GM12878 (cell line): ENCODE data around the gene PDZD8. TPM values are rescaled to one million over a fixed set of nuclear protein-coding genes. Genes with fewer than 3 reads are reported as not detected.

Experiments
- ATAC-seq: fragments of 200-7000 bp; cut with Tn5 transposase; 3 replicates; pipeline ENCODE4 v1.9.1; 2020; ENCODE audit warnings: mild to moderate bottlenecking, moderate library complexity
- BruUV-seq: library from RNA; stranded (reverse); fragments of 400-500 nt; replicated peaks from 2 replicates; lab custom pipeline; 2021; lab: Mats Ljungman, UMichigan
- CTCF ChIA-PET: fragments of 300-600 bp; sonication (Branson Sonifier 250); formaldehyde crosslinking; extraction: SDS; loops from one replicate; lab custom pipeline; 2021; ENCODE audit warnings: inconsistent platforms; lab: Yijun Ruan, JAX
- POLR2A ChIA-PET: fragments of 350-600 bp; formaldehyde crosslinking; extraction: SDS; loops from one replicate; lab custom pipeline; 2021; ENCODE audit warnings: inconsistent platforms; lab: Charles Lee
- RAD21 ChIA-PET: fragments of 300-600 bp; sonication (Branson Sonifier 250); formaldehyde crosslinking; loops from one replicate; lab custom pipeline; 2023; ENCODE audit warnings: antibody characterized with exemption; ENCODE audit not compliant: unreplicated experiment; lab: Charles Lee
- SMC1A ChIA-PET: fragments of 300-600 bp; sonication (Branson Sonifier 250); formaldehyde crosslinking; loops from one replicate; lab custom pipeline; 2023; ENCODE audit not compliant: unreplicated experiment, uncharacterized antibody; lab: Charles Lee
- DNase-seq: peaks from one replicate; pipeline ENCODE4 v3.0.0-alpha.2; 2011; ENCODE audit warnings: low read depth, low spot score
- FAIRE-seq: peaks from 3 replicates; lab custom pipeline; 2011; peaks lifted over from hg19 to GRCh38; lab: Jason Lieb, UNC
- H2AFZ ChIP-seq: 2 replicates; pipeline ENCODE4 v1.6.0; 2011; ENCODE audit warnings: low read depth, low read length, control low read depth; ENCODE audit not compliant: control insufficient read depth
- H3K27ac ChIP-seq: 2 replicates; pipeline ENCODE4 v1.5.1; 2011; ENCODE audit warnings: control low read depth; ENCODE audit not compliant: control insufficient read depth, insufficient read depth
- H3K27me3 ChIP-seq, 2 experiments: replicated peaks in 1 of 2; 2 replicates each; pipeline versions ENCODE4 v1.6.0 to v1.6.1; 2011; ENCODE audit warnings: low read length in 1 of 2; ENCODE audit not compliant: control insufficient read depth in 2 of 2, insufficient read depth in 2 of 2
- H3K36me3 ChIP-seq, 2 experiments: 2 replicates each; pipeline ENCODE4 v1.5.1; 2011; ENCODE audit warnings: low read length in 1 of 2; ENCODE audit not compliant: control insufficient read depth in 2 of 2, insufficient read depth in 2 of 2
- H3K4me1 ChIP-seq: 2 replicates; pipeline ENCODE4 v1.6.1; 2011; ENCODE audit warnings: mild to moderate bottlenecking, low read length, moderate library complexity, mixed read lengths; ENCODE audit not compliant: control insufficient read depth, insufficient read depth
- H3K4me2 ChIP-seq: 2 replicates; pipeline ENCODE4 v1.6.0; 2011; ENCODE audit warnings: control low read depth; ENCODE audit not compliant: control insufficient read depth, insufficient read depth
- H3K4me3 ChIP-seq: fragments of 200-600 bp; sonication (generic); 2 replicates; pipeline ENCODE4 v1.5.1; 2016
- H3K79me2 ChIP-seq: 2 replicates; pipeline ENCODE4 v1.6.0; 2011; ENCODE audit warnings: low read length; ENCODE audit not compliant: control insufficient read depth, insufficient read depth
- H3K9ac ChIP-seq: 2 replicates; pipeline ENCODE4 v1.8.0; 2011; ENCODE audit warnings: low read length, control low read depth, mixed read lengths; ENCODE audit not compliant: control insufficient read depth, insufficient read depth
- H3K9me3 ChIP-seq: replicated peaks from 3 replicates; pipeline ENCODE4 v1.5.1; 2011; ENCODE audit warnings: mild to moderate bottlenecking, low read length; ENCODE audit not compliant: control insufficient read depth, insufficient read depth
- H4K20me1 ChIP-seq: 2 replicates; pipeline ENCODE4 v1.6.0; 2011; ENCODE audit not compliant: control insufficient read depth, insufficient read depth
- BHLHE40 ChIP-seq, 2 experiments: fragments of 450-650 bp in 1 of 2; IDR thresholded peaks; 2 replicates each; pipeline ENCODE4 v1.6.1; 2011 to 2017; ENCODE audit warnings: low read depth in 2 of 2, borderline replicate concordance in 1 of 2, improper control_type of control experiment in 1 of 2, low read length in 1 of 2, mild to moderate bottlenecking in 1 of 2
- MEF2A ChIP-seq: IDR thresholded peaks from 2 replicates; pipeline ENCODE4 v1.6.1; 2011; ENCODE audit warnings: low read depth, mild to moderate bottlenecking, low read length, moderate library complexity; ENCODE audit not compliant: insufficient read depth
- MXI1 ChIP-seq: fragments of 150-350 bp; IDR thresholded peaks from 2 replicates; pipeline ENCODE4 v1.6.1; 2011; ENCODE audit warnings: low read depth, mild to moderate bottlenecking, inconsistent platforms, low read length, improper control_type of control experiment
- RUNX3 ChIP-seq: IDR thresholded peaks from 2 replicates; pipeline ENCODE4 v1.6.1; 2012; ENCODE audit warnings: low read length, inconsistent platforms
- SREBF2 ChIP-seq: IDR thresholded peaks from 2 replicates; pipeline ENCODE4 v1.6.1; 2012; ENCODE audit warnings: mild to moderate bottlenecking, low read length
- TAF1 ChIP-seq: IDR thresholded peaks from 2 replicates; pipeline ENCODE4 v1.6.1; 2011; ENCODE audit warnings: mild to moderate bottlenecking, low read depth, low read length, borderline replicate concordance
- TARDBP ChIP-seq: IDR thresholded peaks from 2 replicates; pipeline ENCODE4 v1.6.1; 2016; ENCODE audit warnings: borderline replicate concordance
- TBL1XR1 ChIP-seq: IDR thresholded peaks from 2 replicates; pipeline ENCODE4 v1.6.1; 2012; ENCODE audit warnings: low read depth, low read length, improper control_type of control experiment
- WGBS: methylation state at CpG from one replicate; pipeline ENCODE4 v1.1.6; 2016; ENCODE audit warnings: low lambda C conversion rate; ENCODE audit not compliant: insufficient replicate concordance, insufficient coverage; ENCODE audit errors: missing lambda C conversion rate; 5-methylcytosine and 5-hydroxymethylcytosine counted together
- in situ Hi-C: fragments of 300-500 bp; cut with MboI; formaldehyde crosslinking; loops from 9 replicates; pipeline ENCODE4 v1.14.3; 2018; ENCODE audit warnings: mixed read lengths
- intact Hi-C: fragments of 100-400 bp; cut with micrococcal nuclease; formaldehyde crosslinking; loops from one replicate; pipeline ENCODE4 v1.14.2; 2022; ENCODE audit not compliant: unreplicated experiment
- polyA plus RNA-seq, 11 experiments: library from polyadenylated mRNA; depleted of rRNA in 4 of 11; unstranded in 6 of 11; stranded (reverse) in 5 of 11; fragments of >200 nt; fragmentation: Nextera tagmentation in 4 of 11; fragmentation: Illumina TruSeq in 1 of 11; extraction: Ambion mirVana in 4 of 11; extraction: Trizol in 1 of 11; gene quantifications; 1 replicate in 1 of 11; 2 replicates in 10 of 11; pipeline versions ENCODE4 v1.2.1 to v1.2.3, GENCODE V29; 2011 to 2016; ENCODE audit warnings: inconsistent platforms in 2 of 11, missing spikeins in 2 of 11, low read depth in 1 of 11
- total RNA-seq, 4 experiments: library from RNA; depleted of rRNA in 3 of 4; stranded (reverse); fragments of >200 nt in 3 of 4; fragmentation: Illumina TruSeq in 1 of 4; extraction: Trizol in 1 of 4; gene quantifications; 2 replicates each; pipeline versions ENCODE4 v1.2.1 to v1.2.3, GENCODE V29; 2013 to 2021
- TF ChIP-seq, protein P1 (sequence below): IDR thresholded peaks from 2 replicates; pipeline ENCODE4 v1.6.1; 2012; ENCODE audit warnings: mild to moderate bottlenecking, low read depth, low read length
- TF ChIP-seq, protein P2 (sequence below): fragments of 450-650 bp; IDR thresholded peaks from 2 replicates; pipeline ENCODE4 v1.6.1; 2018; ENCODE audit warnings: mild to moderate bottlenecking, low read depth, moderate library complexity; ENCODE audit not compliant: partially characterized antibody
- TF ChIP-seq, protein P3 (sequence below): IDR thresholded peaks from 2 replicates; pipeline ENCODE4 v1.6.1; 2012; ENCODE audit warnings: low read length, inconsistent platforms

PDZD8 gene
- total and polyA plus RNA-seq, 10 of the 15 experiments (the other 5 are each of a cell fraction or from before 2014, with no cell fraction given): 2.0 to 21.2 (median 6.7) TPM

DNA sequence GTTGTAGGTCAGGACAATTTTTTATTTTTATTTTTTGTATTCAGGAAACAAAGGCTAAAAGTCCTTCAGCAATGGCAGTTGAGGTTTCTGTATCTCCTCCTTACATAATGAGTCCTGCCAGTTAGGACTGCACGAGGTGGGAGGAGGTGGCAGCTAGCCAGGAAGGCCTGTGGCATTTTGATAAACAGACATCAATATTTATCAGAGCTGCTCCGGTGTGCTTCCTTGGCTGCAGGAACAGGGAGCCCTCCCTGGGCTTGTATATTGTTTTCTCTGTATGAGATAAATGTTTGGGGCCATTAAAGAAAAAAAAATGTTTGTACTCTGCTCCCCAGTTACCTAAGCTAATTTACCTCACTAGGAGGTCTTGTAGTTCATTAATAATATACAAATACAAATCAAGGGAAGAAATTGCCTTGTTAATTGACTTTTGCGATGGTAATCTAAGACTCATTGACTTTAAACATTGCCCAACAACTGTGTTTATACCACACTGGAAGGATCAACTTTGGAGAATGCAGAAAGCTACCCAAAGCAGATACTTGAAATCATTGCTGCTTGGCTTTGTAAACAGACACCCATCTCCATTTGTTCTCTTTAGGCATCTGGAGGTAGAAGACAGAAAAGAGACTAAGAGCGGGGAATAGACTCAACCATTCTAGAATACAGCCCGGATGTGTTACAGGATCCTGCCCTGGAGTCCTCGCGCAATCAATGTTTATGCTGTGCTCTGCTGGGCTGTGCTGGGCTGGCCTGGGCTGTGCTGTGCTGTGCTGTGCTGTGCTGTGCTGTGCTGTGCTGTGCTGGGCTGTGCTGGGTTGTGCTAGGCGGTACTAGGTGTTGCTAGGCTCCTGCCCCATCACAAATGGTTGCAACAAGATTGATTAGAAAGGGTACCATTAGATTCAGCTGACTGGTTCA, 36.5 kb upstream of the PDZD8 start:
- 37% methylated on average over 8 of the region's 8 CpGs for WGBS
- no peak for FAIRE-seq
- RAD21 ChIA-PET: interaction anchor here (1.9 kb wide), 1 partner anchor 195 kb away, joined by 5 read pairs; no protein-coding TSS in a partner anchor
- Histone ChIP-seq H3K27me3 (peaks cover 0 to 2% of the 10 kb centered on the region in 2 experiments; a peak in 1 of 4 replicates), H3K27ac (no peak overlapping the region), H3K4me1 (no peaks in the 10 kb centered on the region), H3K36me3 (no peaks in the 10 kb centered on the region), H3K9me3 (no peaks in the 10 kb centered on the region), H3K4me3 (no peak overlapping the region), H4K20me1 (no peaks in the 10 kb centered on the region; the same call in 1 of the 2 replicates), H2AFZ (no peak overlapping the region), H3K4me2 (no peak overlapping the region), H3K9ac (no peak overlapping the region), H3K79me2 (no peaks in the 10 kb centered on the region)
- in situ Hi-C loops (no loop called here), intact Hi-C loops (no loop called here)
- SMC1A ChIA-PET: interaction anchor here (1.0 to 1.6 kb wide), 7 partner anchors 8 to 68 kb away, joined by 3 to 5 read pairs (median 4); no protein-coding TSS in a partner anchor
- peak; percentile 44 for ATAC-seq
- BruUV-seq: no TSS peak
- DNase-seq: no peak
- POLR2A ChIA-PET: interaction anchor here (1.6 kb wide), 1 partner anchor 16 kb away, joined by 4 read pairs; no protein-coding TSS in a partner anchor
- CTCF ChIA-PET: interaction anchor here (2.0 kb wide), 1 partner anchor 13 kb away, joined by 5 read pairs; no protein-coding TSS in a partner anchor
- TF ChIP-seq BHLHE40 (IDR thresholded peaks at IDR 0.05; ENCODE audit: borderline replicate concordance in 1 of 2, low read depth in 2 of 2, low read length in 1 of 2) (no peak), TARDBP (no peak), TAF1 (no peak), RUNX3 (no peak), TBL1XR1 (no peak), MXI1 (no peak), SREBF2 (no peak), MEF2A (no peak)
- TF ChIP-seq, protein P1, sequence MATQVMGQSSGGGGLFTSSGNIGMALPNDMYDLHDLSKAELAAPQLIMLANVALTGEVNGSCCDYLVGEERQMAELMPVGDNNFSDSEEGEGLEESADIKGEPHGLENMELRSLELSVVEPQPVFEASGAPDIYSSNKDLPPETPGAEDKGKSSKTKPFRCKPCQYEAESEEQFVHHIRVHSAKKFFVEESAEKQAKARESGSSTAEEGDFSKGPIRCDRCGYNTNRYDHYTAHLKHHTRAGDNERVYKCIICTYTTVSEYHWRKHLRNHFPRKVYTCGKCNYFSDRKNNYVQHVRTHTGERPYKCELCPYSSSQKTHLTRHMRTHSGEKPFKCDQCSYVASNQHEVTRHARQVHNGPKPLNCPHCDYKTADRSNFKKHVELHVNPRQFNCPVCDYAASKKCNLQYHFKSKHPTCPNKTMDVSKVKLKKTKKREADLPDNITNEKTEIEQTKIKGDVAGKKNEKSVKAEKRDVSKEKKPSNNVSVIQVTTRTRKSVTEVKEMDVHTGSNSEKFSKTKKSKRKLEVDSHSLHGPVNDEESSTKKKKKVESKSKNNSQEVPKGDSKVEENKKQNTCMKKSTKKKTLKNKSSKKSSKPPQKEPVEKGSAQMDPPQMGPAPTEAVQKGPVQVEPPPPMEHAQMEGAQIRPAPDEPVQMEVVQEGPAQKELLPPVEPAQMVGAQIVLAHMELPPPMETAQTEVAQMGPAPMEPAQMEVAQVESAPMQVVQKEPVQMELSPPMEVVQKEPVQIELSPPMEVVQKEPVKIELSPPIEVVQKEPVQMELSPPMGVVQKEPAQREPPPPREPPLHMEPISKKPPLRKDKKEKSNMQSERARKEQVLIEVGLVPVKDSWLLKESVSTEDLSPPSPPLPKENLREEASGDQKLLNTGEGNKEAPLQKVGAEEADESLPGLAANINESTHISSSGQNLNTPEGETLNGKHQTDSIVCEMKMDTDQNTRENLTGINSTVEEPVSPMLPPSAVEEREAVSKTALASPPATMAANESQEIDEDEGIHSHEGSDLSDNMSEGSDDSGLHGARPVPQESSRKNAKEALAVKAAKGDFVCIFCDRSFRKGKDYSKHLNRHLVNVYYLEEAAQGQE: no peak
- TF ChIP-seq, protein P2, sequence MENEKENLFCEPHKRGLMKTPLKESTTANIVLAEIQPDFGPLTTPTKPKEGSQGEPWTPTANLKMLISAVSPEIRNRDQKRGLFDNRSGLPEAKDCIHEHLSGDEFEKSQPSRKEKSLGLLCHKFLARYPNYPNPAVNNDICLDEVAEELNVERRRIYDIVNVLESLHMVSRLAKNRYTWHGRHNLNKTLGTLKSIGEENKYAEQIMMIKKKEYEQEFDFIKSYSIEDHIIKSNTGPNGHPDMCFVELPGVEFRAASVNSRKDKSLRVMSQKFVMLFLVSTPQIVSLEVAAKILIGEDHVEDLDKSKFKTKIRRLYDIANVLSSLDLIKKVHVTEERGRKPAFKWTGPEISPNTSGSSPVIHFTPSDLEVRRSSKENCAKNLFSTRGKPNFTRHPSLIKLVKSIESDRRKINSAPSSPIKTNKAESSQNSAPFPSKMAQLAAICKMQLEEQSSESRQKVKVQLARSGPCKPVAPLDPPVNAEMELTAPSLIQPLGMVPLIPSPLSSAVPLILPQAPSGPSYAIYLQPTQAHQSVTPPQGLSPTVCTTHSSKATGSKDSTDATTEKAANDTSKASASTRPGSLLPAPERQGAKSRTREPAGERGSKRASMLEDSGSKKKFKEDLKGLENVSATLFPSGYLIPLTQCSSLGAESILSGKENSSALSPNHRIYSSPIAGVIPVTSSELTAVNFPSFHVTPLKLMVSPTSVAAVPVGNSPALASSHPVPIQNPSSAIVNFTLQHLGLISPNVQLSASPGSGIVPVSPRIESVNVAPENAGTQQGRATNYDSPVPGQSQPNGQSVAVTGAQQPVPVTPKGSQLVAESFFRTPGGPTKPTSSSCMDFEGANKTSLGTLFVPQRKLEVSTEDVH: no peak
- TF ChIP-seq, protein P3, sequence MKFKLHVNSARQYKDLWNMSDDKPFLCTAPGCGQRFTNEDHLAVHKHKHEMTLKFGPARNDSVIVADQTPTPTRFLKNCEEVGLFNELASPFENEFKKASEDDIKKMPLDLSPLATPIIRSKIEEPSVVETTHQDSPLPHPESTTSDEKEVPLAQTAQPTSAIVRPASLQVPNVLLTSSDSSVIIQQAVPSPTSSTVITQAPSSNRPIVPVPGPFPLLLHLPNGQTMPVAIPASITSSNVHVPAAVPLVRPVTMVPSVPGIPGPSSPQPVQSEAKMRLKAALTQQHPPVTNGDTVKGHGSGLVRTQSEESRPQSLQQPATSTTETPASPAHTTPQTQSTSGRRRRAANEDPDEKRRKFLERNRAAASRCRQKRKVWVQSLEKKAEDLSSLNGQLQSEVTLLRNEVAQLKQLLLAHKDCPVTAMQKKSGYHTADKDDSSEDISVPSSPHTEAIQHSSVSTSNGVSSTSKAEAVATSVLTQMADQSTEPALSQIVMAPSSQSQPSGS: no peak
